NB4 (cell line): ENCODE results near the gene C1orf210.

Source experiments
- DNase-seq: peaks from one replicate; pipeline ENCODE4 v3.0.0; 2010; ENCODE audit warnings: low read depth
- H3K4me3 ChIP-seq: one replicate; pipeline ENCODE4 v1.5.1; 2011; ENCODE audit warnings: mild to moderate bottlenecking, low read depth, low read length, moderate library complexity
- CTCF ChIP-seq: IDR thresholded peaks from one replicate; pipeline ENCODE4 v1.5.1; 2012; ENCODE audit warnings: low read depth, low read length
- MAX ChIP-seq: IDR thresholded peaks from 2 replicates; pipeline ENCODE4 v1.6.1; 2011; ENCODE audit warnings: low read depth, low read length
- MYC ChIP-seq: IDR thresholded peaks from 2 replicates; pipeline ENCODE4 v1.6.1; 2011; ENCODE audit warnings: low read depth, low read length
- POLR2A ChIP-seq: IDR thresholded peaks from 2 replicates; pipeline ENCODE4 v1.6.1; 2011; ENCODE audit warnings: mild to moderate bottlenecking; ENCODE audit not compliant: insufficient read length; ENCODE audit errors: extremely low read depth

The C1orf210 gene

GRCh38 chr1:43286533-43286932, 1.2 kb upstream of the C1orf210 start:
- H3K4me3 ChIP-seq = no peak overlapping the region
- TF ChIP-seq MYC = no peak
- TF ChIP-seq POLR2A = no peak
- TF ChIP-seq CTCF = no peak
- no peak for TF ChIP-seq MAX
- DNase-seq = no peak

GRCh38 chr1:43286115-43286514, 734 bp upstream of the C1orf210 start:
- TF ChIP-seq POLR2A = no peak
- no peak for DNase-seq
- H3K4me3 ChIP-seq = no peak overlapping the region

- TF ChIP-seq POLR2A = no peak
- TF ChIP-seq CTCF = no peak
- no peak for TF ChIP-seq MYC
- no peak for TF ChIP-seq MAX
- no peak overlapping the region for H3K4me3 ChIP-seq
- DNase-seq = no peak
Measured at GRCh38 chr1:43284546-43285110, 753 bp downstream of the C1orf210 start.

GRCh38 chr1:43284065-43284464, 1.3 kb downstream of the C1orf210 start:
- no peak for TF ChIP-seq CTCF
- TF ChIP-seq POLR2A = no peak
- TF ChIP-seq MYC = no peak
- no peak for TF ChIP-seq MAX
- DNase-seq = no peak
- H3K4me3 ChIP-seq = no peak overlapping the region

GRCh38 chr1:43282220-43283195, 2.9 kb downstream of the C1orf210 start:
- DNase-seq = no peak
- H3K4me3 ChIP-seq = no peak overlapping the region
- TF ChIP-seq MYC (no peak), MAX (no peak), CTCF (no peak), POLR2A (no peak)

GRCh38 chr1:43280692-43281091, 4.7 kb downstream of the C1orf210 start:
- DNase-seq = no peak
- no peak for TF ChIP-seq CTCF
- no peak for TF ChIP-seq MAX
- no peak for TF ChIP-seq POLR2A
- TF ChIP-seq MYC = no peak

More at GRCh38 chr1:43280692-43281091, 4.7 kb downstream of the C1orf210 start:
- no peak overlapping the region for H3K4me3 ChIP-seq
